HG03442 (cell line): ENCODE data around the gene TRIM28.

Source experiments
- ATAC-seq: cut with Tn5 transposase; IDR thresholded peaks from one replicate; pipeline ENCODE4 v1.9.1; 2021; ENCODE audit warnings: mild to moderate bottlenecking, moderate library complexity; ENCODE audit not compliant: unreplicated experiment

TRIM28 gene

GRCh38 chr19:58559275-58560006 is 15.6 kb downstream of the TRIM28 start:
- ATAC-seq = no peak

- no peak for ATAC-seq
These were observed 16.4 kb downstream of the TRIM28 start for GRCh38 chr19:58560007-58560887.

GRCh38 chr19:58560921-58561320 is 17.1 kb downstream of the TRIM28 start:
- ATAC-seq = no peak

- ATAC-seq = no peak
These were observed 17.7 kb downstream of the TRIM28 start for GRCh38 chr19:58561373-58562121.

- ATAC-seq = no peak
These were observed 18.5 kb downstream of the TRIM28 start for GRCh38 chr19:58562122-58563033.

GRCh38 chr19:58563034-58563573 is 19.2 kb downstream of the TRIM28 start:
- ATAC-seq = no peak

- no peak for ATAC-seq
These were observed 20.0 kb downstream of the TRIM28 start for GRCh38 chr19:58563823-58564222.

GRCh38 chr19:58566989-58567388 is 23.1 kb downstream of the TRIM28 start:
- no peak for ATAC-seq

GRCh38 chr19:58568453-58569130 is 24.7 kb downstream of the TRIM28 start:
- no peak for ATAC-seq

- no peak for ATAC-seq
These were observed 25.5 kb downstream of the TRIM28 start for GRCh38 chr19:58569191-58569942.

- ATAC-seq = no peak
These were observed 26.2 kb downstream of the TRIM28 start for GRCh38 chr19:58569943-58570670.

GRCh38 chr19:58570770-58571574 is 27.1 kb downstream of the TRIM28 start:
- no peak for ATAC-seq

GRCh38 chr19:58571575-58571947 is 27.7 kb downstream of the TRIM28 start:
- ATAC-seq = no peak

- ATAC-seq = no peak
These were observed 28.4 kb downstream of the TRIM28 start for GRCh38 chr19:58572026-58572817.

- peak; percentile 53 for ATAC-seq
These were observed 29.2 kb downstream of the TRIM28 start, which contains the start of gene MZF1 for GRCh38 chr19:58572818-58573657. TSS of gene MZF1 (minus strand) at chr19:58573335. CDS start at chr19:58571389, 1,946 bp downstream.
